Subcutaneous adipose tissue (tissue), 4 donors: ENCODE data around the gene SIT1. TPM values are rescaled to one million over a fixed set of nuclear protein-coding genes. Genes with fewer than 3 reads are reported as not detected.

Experiments used
- CTCF ChIP-seq: fragments of 450-650 bp; IDR thresholded peaks from one replicate; pipeline ENCODE4 v1.5.1; 2016; ENCODE audit warnings: low read depth, mild to moderate bottlenecking, control low read depth, antibody characterized with exemption, moderate library complexity
- total RNA-seq, 4 donors: library from RNA; depleted of rRNA; stranded (reverse); fragments of >200 nt; gene quantifications; one replicate each; pipeline ENCODE4 v1.1.0, GENCODE V29; 2016

SIT1 gene
- total RNA-seq, 4 donors from 2014 or later = 0.82 to 6.6 (median 4.2) TPM

DNA sequence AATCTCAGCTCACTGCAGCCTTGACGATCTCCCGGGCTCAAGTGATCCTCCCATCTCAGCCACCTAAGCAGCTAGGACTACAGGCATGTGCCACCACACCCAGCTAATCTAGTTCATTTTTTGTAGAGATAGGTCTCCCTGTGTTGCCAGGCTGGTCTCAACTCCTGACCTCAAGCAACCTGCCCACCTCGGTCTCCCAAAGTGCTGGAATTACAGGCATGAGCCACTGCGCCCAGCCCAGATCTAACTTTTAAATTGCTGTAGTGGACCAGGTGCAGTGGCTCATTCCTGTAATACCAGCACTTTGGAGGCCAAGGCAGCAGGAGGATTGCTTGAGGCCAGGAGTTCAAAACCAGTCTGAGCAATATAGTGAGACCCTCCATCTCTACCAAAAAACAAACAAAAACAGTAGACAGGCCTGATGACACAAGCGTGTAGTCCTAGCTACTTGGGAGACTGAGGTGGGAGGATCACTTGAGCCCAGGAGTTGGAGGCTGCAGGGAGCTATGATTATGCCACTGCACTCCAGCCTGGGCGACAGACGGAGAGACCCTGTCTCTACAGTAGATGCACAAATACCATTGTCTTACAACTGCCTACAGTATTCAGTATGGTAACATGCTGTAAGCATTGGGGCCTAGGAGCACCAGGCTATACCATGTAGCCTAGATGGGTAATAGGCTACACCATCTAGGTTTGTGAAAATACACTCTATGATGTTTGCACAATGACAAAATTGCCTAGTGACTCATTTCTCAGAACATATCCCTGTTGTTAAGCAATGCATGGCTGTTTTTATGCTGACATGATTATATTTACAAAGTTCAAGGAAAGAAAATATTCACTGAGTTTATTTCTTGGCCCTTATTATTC, 1.5 kb upstream of the SIT1 start:
- no peak for TF ChIP-seq CTCF

DNA sequence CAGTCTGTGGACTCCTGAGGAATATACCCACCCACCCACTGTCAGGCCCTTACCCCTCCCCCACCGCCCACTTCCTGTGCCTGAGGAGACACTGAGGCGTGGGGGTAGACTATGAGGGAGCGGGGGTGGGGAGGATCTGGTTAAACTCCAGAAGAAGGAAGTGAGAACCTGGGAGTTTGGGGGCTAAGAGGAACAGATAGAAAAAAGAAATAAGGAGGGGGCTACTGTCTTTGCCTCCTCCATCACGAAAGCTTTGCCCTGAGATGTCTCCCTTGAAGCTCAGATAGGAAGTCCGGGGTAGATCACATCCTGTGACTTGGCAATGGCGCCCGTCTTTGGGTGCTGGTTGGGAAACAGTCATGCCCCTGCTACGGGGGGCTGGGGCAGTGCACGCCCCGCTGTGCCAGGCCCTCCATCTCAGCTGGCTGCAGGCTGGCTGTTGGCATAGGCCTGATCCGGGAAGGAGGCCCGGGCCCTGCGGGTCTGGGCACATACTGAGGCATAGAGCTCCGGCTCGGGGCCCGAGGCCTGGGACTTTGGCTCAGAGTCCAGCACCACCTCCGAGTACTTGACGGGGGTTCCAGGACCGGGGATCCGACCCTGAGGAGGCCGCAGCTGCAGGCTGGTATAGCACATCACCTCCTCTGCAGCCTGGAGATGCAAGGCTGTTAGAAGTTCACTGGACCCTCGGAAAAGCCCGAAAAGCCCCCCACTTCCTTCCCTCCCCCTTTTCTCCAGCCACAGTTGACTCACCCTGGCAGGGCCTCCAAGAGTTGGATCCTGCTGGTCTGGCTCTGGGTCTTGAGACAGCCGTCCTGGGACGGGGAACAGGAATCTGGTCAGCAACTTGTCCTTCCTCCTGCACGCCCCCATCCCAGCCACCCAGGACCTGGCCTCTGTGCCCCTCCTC, 1.0 kb downstream of the SIT1 start:
- no peak for TF ChIP-seq CTCF

- no peak for TF ChIP-seq CTCF
These were observed 4.0 kb downstream of the SIT1 start for GRCh38 chr9:35646533-35647265.

GRCh38 chr9:35646153-35646532, 4.6 kb downstream of the SIT1 start:
- no peak for TF ChIP-seq CTCF

DNA sequence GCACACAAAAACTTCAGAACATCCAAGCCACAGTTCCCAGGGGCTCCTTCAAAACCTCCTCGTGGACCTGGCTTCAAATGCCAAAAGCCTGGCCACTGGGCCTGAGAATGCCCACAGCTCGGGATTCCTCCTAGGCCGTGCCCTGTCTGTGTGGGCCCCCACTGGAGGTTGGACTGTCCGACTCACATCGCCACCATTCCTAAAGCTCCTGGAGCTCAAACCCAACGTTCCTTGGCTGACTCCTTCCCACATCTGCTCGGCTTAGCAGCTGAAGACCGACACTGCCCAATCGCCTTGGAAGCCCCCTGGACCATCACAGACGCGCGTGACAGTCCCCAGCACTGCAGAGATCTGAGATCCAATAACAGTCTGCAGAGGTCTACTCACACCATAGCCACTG, 7.7 kb downstream of the SIT1 start:
- no peak for TF ChIP-seq CTCF

DNA sequence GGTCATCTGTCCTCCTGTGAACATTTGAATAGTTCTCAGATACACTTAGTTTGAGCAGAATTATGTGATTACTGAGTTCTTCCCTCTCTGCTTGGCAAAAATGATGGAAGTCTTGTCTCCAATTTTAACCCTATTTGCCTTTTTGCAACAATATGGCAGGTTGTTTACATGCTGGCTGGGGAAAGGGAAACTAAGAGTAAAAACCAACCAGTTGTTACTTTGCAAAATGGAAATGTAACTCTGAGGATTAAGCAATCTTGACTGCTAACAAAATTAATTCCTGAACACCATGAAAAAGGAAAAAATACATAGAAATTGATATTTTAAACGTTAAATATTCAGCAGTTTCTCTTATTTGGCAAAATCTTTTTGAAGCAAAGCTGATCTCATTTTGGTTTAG, 11.1 kb downstream of the SIT1 start:
- TF ChIP-seq CTCF = no peak
